ENCODE data around the gene ZSCAN22.

DNA sequence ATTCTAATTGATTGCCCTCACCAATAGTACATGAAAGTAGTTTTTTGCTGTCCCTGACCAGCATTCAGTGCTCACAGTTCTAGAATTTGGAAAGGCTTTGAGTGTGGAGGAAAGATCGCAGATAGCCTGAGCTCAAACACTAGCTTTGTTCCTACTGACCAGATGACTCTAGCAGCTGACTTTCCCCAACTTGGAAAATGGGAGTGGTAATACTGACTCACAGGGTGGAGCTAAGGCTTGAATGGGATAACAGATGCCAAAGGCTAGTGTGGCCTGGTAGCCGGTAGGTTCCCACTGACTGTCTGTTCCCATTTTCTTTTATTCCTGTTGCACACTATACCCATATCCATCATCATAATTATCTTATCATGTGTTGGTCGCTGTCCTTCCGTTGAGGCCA lies 3.7 kb downstream of the ZSCAN22 start:
- TF ChIP-seq, protein P1, sequence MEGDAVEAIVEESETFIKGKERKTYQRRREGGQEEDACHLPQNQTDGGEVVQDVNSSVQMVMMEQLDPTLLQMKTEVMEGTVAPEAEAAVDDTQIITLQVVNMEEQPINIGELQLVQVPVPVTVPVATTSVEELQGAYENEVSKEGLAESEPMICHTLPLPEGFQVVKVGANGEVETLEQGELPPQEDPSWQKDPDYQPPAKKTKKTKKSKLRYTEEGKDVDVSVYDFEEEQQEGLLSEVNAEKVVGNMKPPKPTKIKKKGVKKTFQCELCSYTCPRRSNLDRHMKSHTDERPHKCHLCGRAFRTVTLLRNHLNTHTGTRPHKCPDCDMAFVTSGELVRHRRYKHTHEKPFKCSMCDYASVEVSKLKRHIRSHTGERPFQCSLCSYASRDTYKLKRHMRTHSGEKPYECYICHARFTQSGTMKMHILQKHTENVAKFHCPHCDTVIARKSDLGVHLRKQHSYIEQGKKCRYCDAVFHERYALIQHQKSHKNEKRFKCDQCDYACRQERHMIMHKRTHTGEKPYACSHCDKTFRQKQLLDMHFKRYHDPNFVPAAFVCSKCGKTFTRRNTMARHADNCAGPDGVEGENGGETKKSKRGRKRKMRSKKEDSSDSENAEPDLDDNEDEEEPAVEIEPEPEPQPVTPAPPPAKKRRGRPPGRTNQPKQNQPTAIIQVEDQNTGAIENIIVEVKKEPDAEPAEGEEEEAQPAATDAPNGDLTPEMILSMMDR (IDR thresholded peaks at IDR 0.05 in 4 of 5, conservative IDR thresholded peaks at IDR 0.05 in 1 of 5) = no peak
- TF ChIP-seq POLR2A (IDR thresholded peaks at IDR 0.05) = no peak
